GM19025 (cell line): ENCODE results near the gene ATP9A.
"Not testable (repeated sequence)": the region's sequence is repeated elsewhere in the genome, so short reads cannot be mapped to it uniquely, and the experiment has no call there.

Experiments
- ATAC-seq: cut with Tn5 transposase; IDR thresholded peaks from one replicate; pipeline ENCODE4 v1.9.1; 2021; ENCODE audit warnings: mild to moderate bottlenecking, low read depth, moderate library complexity; ENCODE audit not compliant: unreplicated experiment

ATP9A gene, protein sequence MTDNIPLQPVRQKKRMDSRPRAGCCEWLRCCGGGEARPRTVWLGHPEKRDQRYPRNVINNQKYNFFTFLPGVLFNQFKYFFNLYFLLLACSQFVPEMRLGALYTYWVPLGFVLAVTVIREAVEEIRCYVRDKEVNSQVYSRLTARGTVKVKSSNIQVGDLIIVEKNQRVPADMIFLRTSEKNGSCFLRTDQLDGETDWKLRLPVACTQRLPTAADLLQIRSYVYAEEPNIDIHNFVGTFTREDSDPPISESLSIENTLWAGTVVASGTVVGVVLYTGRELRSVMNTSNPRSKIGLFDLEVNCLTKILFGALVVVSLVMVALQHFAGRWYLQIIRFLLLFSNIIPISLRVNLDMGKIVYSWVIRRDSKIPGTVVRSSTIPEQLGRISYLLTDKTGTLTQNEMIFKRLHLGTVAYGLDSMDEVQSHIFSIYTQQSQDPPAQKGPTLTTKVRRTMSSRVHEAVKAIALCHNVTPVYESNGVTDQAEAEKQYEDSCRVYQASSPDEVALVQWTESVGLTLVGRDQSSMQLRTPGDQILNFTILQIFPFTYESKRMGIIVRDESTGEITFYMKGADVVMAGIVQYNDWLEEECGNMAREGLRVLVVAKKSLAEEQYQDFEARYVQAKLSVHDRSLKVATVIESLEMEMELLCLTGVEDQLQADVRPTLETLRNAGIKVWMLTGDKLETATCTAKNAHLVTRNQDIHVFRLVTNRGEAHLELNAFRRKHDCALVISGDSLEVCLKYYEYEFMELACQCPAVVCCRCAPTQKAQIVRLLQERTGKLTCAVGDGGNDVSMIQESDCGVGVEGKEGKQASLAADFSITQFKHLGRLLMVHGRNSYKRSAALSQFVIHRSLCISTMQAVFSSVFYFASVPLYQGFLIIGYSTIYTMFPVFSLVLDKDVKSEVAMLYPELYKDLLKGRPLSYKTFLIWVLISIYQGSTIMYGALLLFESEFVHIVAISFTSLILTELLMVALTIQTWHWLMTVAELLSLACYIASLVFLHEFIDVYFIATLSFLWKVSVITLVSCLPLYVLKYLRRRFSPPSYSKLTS

GRCh38 chr20:51767867-51768758 is at the start of gene ATP9A:
ATP9A (minus strand) TSS chr20:51768390; CDS start chr20:51768369, 21 bp downstream.
- ATAC-seq = no peak

- ATAC-seq = not testable (repeated sequence)
Observed at GRCh38 chr20:51816856-51817255, 48.7 kb upstream of the ATP9A start.

DNA sequence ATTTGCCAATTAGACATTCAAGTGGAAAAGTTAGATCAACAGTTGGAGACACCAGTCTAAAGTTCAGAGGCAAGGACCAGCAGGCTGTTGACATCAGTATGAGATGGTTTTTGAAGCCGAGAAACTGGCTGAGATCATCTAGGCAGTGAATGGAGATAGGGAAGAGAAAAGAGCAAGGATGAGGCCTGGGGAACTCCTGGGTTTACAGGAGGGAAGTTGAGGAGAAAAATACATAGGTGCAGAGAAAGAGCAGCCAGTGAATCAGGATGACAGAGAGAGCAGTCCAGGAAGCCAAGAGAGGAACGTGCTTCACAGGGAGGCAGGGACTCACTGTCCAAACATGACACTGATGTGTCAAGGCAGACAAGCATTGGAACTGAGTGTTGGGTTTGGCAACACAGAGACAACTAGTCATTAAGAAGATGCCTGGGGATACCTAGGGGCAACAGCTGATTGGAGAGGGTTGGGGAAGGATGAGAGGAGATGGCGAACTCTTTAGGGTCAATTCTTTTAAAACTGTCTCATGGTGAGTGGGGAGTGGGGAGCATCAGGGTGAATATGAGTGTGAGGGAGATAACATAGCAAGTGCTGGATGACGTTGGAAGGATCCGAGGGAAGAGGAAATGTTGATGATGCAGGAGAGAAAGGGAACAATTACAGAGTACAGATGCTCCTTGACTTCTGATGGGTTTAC is 47.3 kb upstream of the ATP9A start:
- no peak for ATAC-seq

GRCh38 chr20:51812861-51813260 is 44.7 kb upstream of the ATP9A start:
- no peak for ATAC-seq

- ATAC-seq = no peak
Observed at GRCh38 chr20:51811514-51812128, 43.4 kb upstream of the ATP9A start.

GRCh38 chr20:51811042-51811355 is 42.8 kb upstream of the ATP9A start:
- ATAC-seq = no peak

- ATAC-seq = no peak
Observed at GRCh38 chr20:51810155-51811041, 42.2 kb upstream of the ATP9A start.

DNA sequence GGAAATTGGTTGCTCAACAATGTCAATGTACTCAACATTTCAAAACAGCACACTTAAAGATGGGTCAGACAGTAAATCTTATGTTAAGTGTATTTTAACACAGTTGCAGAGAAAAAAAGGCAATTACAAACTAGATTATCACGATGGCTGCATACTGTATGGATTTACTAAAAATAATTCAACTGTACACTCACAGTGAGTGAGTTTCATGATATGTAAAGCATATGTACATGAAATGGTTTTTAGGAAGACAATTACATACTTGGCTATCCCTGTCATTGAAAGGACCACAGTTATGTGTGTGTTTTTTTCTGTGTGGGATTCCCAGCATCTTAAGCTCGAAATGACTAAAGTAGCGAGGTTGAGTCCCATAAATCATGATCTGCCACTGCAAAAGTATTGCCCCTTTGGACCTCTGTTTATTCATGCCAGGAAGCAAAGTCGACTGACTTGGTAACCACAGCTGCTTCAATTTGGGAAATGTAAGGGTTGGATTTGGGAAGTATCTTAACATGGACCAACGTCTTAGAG is 39.6 kb upstream of the ATP9A start:
- no peak for ATAC-seq

DNA sequence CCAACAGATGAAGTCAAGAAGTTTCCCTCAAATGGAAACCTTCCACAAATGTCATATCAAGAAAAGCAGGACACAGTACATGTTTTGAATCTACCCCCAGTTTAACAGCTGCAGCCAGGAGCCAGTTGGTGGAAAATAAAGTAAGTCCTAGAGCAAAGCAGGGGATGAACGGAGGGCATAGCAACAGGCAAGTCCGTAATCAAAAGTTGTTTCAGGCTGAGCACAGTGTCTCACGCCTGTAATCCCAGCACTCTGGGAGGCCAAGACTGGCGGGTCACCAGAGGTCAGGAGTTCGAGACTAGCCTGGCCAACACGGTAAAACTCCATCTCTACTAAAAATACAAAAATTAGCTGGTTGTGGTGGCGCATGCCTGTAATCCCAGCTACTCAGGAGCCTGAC is 36.6 kb upstream of the ATP9A start:
- no peak for ATAC-seq

- no peak for ATAC-seq
Observed at GRCh38 chr20:51803148-51803854, 35.1 kb upstream of the ATP9A start.

DNA sequence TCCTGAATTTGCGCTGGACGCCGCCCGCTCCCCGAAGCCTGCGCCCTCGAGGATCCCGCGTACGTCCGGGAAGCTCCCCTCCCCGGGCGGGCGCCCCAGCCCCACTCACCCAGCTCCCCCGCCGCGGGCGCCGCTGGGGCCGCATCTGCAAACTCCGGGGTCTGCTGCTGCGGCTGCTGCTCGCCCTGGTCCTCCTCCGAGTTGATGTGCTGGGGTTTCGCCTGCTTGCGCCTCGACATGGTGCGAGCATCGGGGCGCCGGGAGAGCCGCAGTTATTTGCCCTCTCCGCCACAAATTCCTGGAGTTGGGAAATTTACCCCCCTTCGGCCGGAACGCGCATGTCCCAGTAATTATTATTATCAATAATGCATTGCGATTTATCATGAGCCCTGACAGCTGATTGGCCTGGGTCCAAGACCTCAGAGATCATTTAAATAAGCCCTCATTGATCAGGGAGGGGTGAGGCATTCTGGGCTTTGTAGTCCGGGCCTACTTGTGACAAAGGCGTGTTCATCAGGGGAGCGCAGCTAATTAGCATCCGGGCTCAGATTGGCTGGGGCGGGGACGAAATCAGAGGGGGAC is 34.1 kb upstream of the ATP9A start, which contains the start of gene SALL4:
TSS of gene SALL4 (minus strand) at position 352 of the 582 bp plus-strand sequence. CDS start at position 239, 113 bp downstream.
- no peak for ATAC-seq

DNA sequence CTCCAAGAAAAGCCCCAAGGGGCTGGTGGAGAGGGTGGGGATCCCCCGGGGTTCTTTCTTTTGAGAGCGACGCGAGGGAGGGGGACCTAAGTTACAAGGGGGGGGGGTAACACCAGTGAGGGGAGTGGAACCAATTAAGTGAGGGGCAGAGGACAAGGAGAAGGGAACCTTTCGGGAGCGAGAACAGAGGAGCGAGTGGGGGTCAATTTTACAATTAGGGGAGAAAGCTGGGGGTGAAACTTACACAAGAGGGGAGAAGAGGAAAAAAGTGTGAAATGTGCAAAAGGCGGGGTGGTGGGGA is 33.6 kb upstream of the ATP9A start:
- ATAC-seq = no peak

- ATAC-seq = no peak
Observed at GRCh38 chr20:51801122-51801822, 33.1 kb upstream of the ATP9A start.

GRCh38 chr20:51800872-51801121 is 32.6 kb upstream of the ATP9A start:
- ATAC-seq = no peak

DNA sequence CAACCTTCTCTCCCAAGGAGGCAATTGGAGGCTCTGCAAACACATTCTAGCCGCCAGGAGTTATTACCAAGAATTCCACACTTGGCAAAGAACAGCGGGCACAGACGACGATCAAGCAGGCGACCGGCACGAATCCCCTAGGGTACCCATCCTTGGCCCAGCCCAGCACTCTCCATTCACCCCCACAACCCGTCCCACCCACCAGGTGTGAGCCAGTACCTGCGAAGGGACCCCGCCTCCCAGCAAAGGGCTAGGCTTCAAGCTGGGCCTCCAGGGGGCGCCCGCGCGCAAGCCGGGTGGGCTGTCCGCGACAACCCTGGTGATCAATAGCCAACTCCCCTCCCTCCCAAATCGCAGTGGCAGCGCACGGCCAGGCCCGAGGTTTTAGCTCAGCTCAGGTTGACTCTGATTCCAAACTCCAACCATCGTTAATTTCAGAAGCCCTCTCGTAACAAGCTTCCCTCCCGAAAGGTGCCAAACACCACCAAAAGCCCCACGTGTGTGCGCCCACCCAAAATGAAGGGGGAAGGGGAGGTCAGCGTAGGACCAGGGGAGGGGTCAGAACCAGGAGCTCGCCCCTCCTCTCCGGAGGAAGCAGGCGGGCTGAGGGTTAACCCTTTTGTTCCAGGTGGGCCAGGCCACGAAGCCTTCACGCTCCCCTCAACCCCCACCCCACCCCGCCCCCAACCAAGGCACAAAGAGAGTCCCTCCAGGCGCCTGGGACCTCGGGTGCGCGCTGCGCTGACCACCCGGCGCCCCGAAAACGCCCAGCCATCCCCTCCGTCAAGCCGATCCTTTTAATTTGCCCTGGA is 32.1 kb upstream of the ATP9A start:
- ATAC-seq = no peak

DNA sequence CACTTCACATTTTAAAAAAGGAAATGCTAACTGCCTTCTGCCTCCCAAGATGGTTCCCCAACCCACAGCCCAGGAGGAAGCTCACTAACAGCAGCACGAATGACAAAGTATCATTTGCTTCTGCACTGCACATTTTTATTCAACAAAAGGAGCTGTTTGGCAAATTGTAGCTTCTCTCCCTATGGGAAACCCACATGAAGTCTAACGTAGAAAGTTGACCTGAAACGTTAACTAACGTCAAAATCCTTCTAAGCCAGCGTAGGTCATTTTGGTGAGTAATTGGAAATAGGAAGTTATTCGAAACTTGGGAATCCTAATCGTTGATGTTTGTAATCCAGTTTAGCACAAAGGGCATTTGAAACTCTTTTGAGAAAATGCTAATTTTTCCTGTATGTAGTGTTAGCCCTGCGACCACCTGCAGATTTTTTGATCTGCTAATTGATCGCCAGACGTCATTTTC is 31.2 kb upstream of the ATP9A start:
- ATAC-seq = no peak
